NT2/D1 (cell line): Measurements from ENCODE around the gene PANK4.

ENCODE experiments used
- YY1 ChIP-seq: IDR thresholded peaks from 2 replicates; pipeline ENCODE4 v1.6.1; 2011; ENCODE audit not compliant: insufficient read length, insufficient read depth
- ZNF274 ChIP-seq: IDR thresholded peaks from 2 replicates; pipeline ENCODE4 v1.6.1; 2011; ENCODE audit warnings: mild to moderate bottlenecking, low read depth, low read length

GRCh38 chr1:2486558-2486957 is 39.8 kb downstream of the PANK4 start:
- TF ChIP-seq ZNF274: no peak
- TF ChIP-seq YY1: no peak
